Measurements from ENCODE around the gene MARK1. TPM values are rescaled to one million over a fixed set of nuclear protein-coding genes. Genes with fewer than 3 reads are reported as not detected.
A peak's percentile ranks its signal among the peaks of the same experiment; 100 is the strongest.
"Not testable (repeated sequence)": the region's sequence is repeated elsewhere in the genome, so short reads cannot be mapped to it uniquely, and the experiment has no call there.

MARK1 gene
- total RNA-seq, 1 donor from 2014 or later: 9.8 TPM

GRCh38 chr1:220682901-220683576, 155.1 kb downstream of the MARK1 start:
- intact Hi-C loops (cut with DNase I): no loop called here
- DNase-seq (ENCODE audit: low spot score) (no peak), ATAC-seq (no peak)

GRCh38 chr1:220683716-220684115, 155.8 kb downstream of the MARK1 start:
- ATAC-seq; intact Hi-C loops (cut with DNase I); DNase-seq (ENCODE audit: low spot score): not testable (repeated sequence)

GRCh38 chr1:220684890-220685289, 157.0 kb downstream of the MARK1 start:
- ATAC-seq (no peak), DNase-seq (ENCODE audit: low spot score) (no peak)
- intact Hi-C loops (cut with DNase I): no loop called here

GRCh38 chr1:220685879-220686278, 157.9 kb downstream of the MARK1 start:
- no peak for DNase-seq (ENCODE audit: low spot score)
- intact Hi-C loops (cut with DNase I): no loop called here
- no peak for ATAC-seq

- no peak for ATAC-seq
- DNase-seq (ENCODE audit: low spot score): no peak
- intact Hi-C loops (cut with DNase I): no loop called here
Observed at GRCh38 chr1:220687809-220688208, 159.9 kb downstream of the MARK1 start.

- DNase-seq (ENCODE audit: low spot score): no peak
- ATAC-seq: no peak
- intact Hi-C loops (cut with DNase I): no loop called here
Observed at GRCh38 chr1:220689666-220690065, 161.7 kb downstream of the MARK1 start.

GRCh38 chr1:220690140-220691052, 162.5 kb downstream of the MARK1 start, which contains the start of gene C1orf115:
Gene C1orf115, plus strand, starts transcription at chr1:220690363. Its CDS starts 40 bp downstream, at chr1:220690403.
- DNase-seq (ENCODE audit: low spot score) (peak; percentile 82), ATAC-seq (peak; percentile 85)
- intact Hi-C loops (cut with DNase I): no loop called here

GRCh38 chr1:220691053-220691684, 163.2 kb downstream of the MARK1 start:
- DNase-seq (ENCODE audit: low spot score) (no peak), ATAC-seq (no peak)
- intact Hi-C loops (cut with DNase I): no loop called here

GRCh38 chr1:220692436-220693228, 164.7 kb downstream of the MARK1 start:
- DNase-seq (ENCODE audit: low spot score): no peak
- intact Hi-C loops (cut with DNase I): no loop called here
- no peak for ATAC-seq

GRCh38 chr1:220694866-220695382, 167.0 kb downstream of the MARK1 start:
- intact Hi-C loops (cut with DNase I): no loop called here
- no peak for DNase-seq (ENCODE audit: low spot score)
- ATAC-seq: no peak

GRCh38 chr1:220695426-220695825, 167.5 kb downstream of the MARK1 start:
- DNase-seq (ENCODE audit: low spot score): no peak
- ATAC-seq: no peak
- intact Hi-C loops (cut with DNase I): no loop called here

GRCh38 chr1:220696226-220696862, 168.4 kb downstream of the MARK1 start:
- intact Hi-C loops (cut with DNase I): no loop called here
- no peak for ATAC-seq

GRCh38 chr1:220696863-220697231, 168.9 kb downstream of the MARK1 start:
- intact Hi-C loops (cut with DNase I): no loop called here
- ATAC-seq (no peak), DNase-seq (ENCODE audit: low spot score) (no peak)

More at GRCh38 chr1:220696226-220696862, 168.4 kb downstream of the MARK1 start:
- no peak for DNase-seq (ENCODE audit: low spot score)

- DNase-seq (ENCODE audit: low spot score) (no peak), ATAC-seq (no peak)
- intact Hi-C loops (cut with DNase I): no loop called here
Observed at GRCh38 chr1:220697326-220697725, 169.4 kb downstream of the MARK1 start.

- intact Hi-C loops (cut with DNase I): no loop called here
- DNase-seq (ENCODE audit: low spot score): no peak
- ATAC-seq: no peak
Observed at GRCh38 chr1:220698607-220699016, 170.7 kb downstream of the MARK1 start.

- DNase-seq (ENCODE audit: low spot score): no peak
- intact Hi-C loops (cut with DNase I): no loop called here
- no peak for ATAC-seq
Observed at GRCh38 chr1:220699044-220699443, 171.1 kb downstream of the MARK1 start.

GRCh38 chr1:220700556-220701179, 172.7 kb downstream of the MARK1 start:
- no peak for ATAC-seq
- intact Hi-C loops (cut with DNase I): no loop called here

GRCh38 chr1:220701974-220702373, 174.0 kb downstream of the MARK1 start:
- no peak for ATAC-seq
- DNase-seq (ENCODE audit: low spot score): no peak
- intact Hi-C loops (cut with DNase I): no loop called here

More at GRCh38 chr1:220700556-220701179, 172.7 kb downstream of the MARK1 start:
- DNase-seq (ENCODE audit: low spot score): no peak
